Tibial artery (tissue), 4 donors: ENCODE data around the gene OSER1.
A peak's percentile ranks its signal among the peaks of the same experiment; 100 is the strongest.

Source experiments
- DNase-seq, 2 donors: peaks; one replicate each; pipeline ENCODE4 v3.0.0-alpha.2; 2019
- H3K27ac ChIP-seq, 2 donors: fragments of 200-600 bp; sonication (generic) in 1 of 2; 1 replicate in 1 of 2; 2 replicates in 1 of 2; pipeline ENCODE4 v1.5.1; 2018 to 2019; ENCODE audit warnings: mild to moderate bottlenecking in 1 of 2
- H3K27me3 ChIP-seq, 2 donors: fragments of 200-600 bp; sonication (generic) in 1 of 2; one replicate each; pipeline versions ENCODE4 v1.5.1 to v1.6.0; 2016 to 2019
- H3K36me3 ChIP-seq, 3 donors: fragments of 200-600 bp; sonication (generic) in 2 of 3; one replicate each; pipeline ENCODE4 v1.5.1; 2016 to 2019; ENCODE audit warnings: mild to moderate bottlenecking in 2 of 3
- H3K4me1 ChIP-seq, 4 donors: fragments of 200-600 bp; sonication (generic) in 2 of 4; 1 replicate in 3 of 4; 2 replicates in 1 of 4; pipeline ENCODE4 v1.5.1; 2016 to 2019
- H3K4me3 ChIP-seq, 2 donors: fragments of 200-600 bp; sonication (generic) in 1 of 2; 1 replicate in 1 of 2; 2 replicates in 1 of 2; pipeline ENCODE4 v1.5.1; 2018 to 2019; ENCODE audit warnings: mild to moderate bottlenecking in 2 of 2
- H3K9me3 ChIP-seq, 3 donors: fragments of 200-600 bp; sonication (generic) in 1 of 3; one replicate each; pipeline ENCODE4 v1.5.1; 2016 to 2019
- intact Hi-C: fragments of 100-400 bp; cut with DNase I; formaldehyde crosslinking; loops from one replicate; pipeline ENCODE4 v1.15.0; 2023; ENCODE audit warnings: low total_unique reads
- TF ChIP-seq, protein P1 (sequence below), 2 experiments: fragments of 200-600 bp in 1 of 2; fragments of 450-650 bp in 1 of 2; IDR thresholded peaks; one replicate each; pipeline ENCODE4 v1.5.1; 2017 to 2019; ENCODE audit warnings: antibody characterized with exemption in 2 of 2, mild to moderate bottlenecking in 1 of 2, moderate library complexity in 1 of 2

Gene OSER1

DNA sequence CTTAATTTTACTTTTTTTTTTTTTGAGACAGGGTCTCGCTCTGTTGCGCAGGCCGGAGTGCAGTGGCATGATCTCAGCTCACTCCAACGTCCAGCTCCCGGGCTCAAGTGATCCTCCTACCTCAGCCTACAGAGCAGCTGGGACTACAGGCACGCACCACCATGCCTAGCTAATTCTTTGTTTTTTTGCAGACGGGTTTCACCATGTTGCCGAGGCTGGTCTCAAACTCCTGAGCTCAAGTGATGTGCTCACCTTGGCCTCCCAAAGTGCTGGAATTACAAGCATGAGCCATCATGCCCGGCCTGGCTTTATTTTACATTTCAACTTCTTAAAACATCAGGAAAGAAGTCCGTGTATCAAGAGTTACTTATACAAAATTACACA is 5.7 kb downstream of the OSER1 start:
- H3K27ac ChIP-seq: peak overlapping the region; percentile 36 to 69
- intact Hi-C loops: no loop called here
- H3K9me3 ChIP-seq: no peaks in the 10 kb centered on the region
- H3K4me1 ChIP-seq: peaks cover 0 to 81% (median 42%) of the 10 kb centered on the region in 4 donors
- TF ChIP-seq, protein P1, sequence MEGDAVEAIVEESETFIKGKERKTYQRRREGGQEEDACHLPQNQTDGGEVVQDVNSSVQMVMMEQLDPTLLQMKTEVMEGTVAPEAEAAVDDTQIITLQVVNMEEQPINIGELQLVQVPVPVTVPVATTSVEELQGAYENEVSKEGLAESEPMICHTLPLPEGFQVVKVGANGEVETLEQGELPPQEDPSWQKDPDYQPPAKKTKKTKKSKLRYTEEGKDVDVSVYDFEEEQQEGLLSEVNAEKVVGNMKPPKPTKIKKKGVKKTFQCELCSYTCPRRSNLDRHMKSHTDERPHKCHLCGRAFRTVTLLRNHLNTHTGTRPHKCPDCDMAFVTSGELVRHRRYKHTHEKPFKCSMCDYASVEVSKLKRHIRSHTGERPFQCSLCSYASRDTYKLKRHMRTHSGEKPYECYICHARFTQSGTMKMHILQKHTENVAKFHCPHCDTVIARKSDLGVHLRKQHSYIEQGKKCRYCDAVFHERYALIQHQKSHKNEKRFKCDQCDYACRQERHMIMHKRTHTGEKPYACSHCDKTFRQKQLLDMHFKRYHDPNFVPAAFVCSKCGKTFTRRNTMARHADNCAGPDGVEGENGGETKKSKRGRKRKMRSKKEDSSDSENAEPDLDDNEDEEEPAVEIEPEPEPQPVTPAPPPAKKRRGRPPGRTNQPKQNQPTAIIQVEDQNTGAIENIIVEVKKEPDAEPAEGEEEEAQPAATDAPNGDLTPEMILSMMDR (IDR thresholded peaks at IDR 0.05): no peak
- H3K27me3 ChIP-seq: no peaks in the 10 kb centered on the region
- no peak for DNase-seq
- no peak overlapping the region for H3K4me3 ChIP-seq
- H3K36me3 ChIP-seq: peaks cover 26 to 44% (median 37%) of the 10 kb centered on the region in 3 donors

DNA sequence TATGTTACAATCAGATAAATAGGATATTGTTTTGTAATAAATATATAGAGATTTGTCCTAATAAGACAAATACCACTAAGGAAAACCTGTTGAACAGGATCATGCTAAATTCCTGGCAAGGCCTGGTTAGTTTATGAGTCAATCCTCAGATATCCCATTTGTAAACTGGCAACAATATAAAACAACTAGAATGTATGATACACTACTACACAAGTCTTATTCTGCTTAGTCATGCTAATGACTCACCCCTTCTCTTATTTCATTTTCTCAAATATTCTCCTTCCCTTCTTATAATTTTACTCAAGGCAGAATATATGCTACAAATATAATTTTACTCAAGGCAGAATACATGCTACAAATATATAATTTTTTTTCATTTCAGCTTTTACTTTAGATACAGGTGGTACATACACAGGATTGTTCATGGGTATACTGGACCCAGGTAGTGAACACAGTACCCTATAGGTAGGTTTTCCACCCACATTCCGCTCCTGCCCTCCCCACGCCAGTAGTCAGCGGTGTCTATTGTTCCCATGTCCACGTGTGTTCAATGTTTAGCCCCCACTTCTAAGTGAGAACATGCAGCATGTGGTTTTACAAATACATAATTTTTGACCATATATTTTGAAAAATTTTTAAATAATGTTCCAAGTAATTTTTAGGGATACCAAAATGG is 6.3 kb downstream of the OSER1 start:
- peaks cover 32 to 49% (median 41%) of the 10 kb centered on the region in 3 donors for H3K36me3 ChIP-seq
- DNase-seq: no peak
- no peaks in the 10 kb centered on the region for H3K27me3 ChIP-seq
- H3K27ac ChIP-seq: peak overlapping the region; percentile 36 to 69
- peaks cover 0 to 80% (median 42%) of the 10 kb centered on the region in 4 donors for H3K4me1 ChIP-seq
- H3K4me3 ChIP-seq: no peak overlapping the region
- H3K9me3 ChIP-seq: no peaks in the 10 kb centered on the region
- intact Hi-C loops: no loop called here
- TF ChIP-seq, protein P1 (IDR thresholded peaks at IDR 0.05): no peak

DNA sequence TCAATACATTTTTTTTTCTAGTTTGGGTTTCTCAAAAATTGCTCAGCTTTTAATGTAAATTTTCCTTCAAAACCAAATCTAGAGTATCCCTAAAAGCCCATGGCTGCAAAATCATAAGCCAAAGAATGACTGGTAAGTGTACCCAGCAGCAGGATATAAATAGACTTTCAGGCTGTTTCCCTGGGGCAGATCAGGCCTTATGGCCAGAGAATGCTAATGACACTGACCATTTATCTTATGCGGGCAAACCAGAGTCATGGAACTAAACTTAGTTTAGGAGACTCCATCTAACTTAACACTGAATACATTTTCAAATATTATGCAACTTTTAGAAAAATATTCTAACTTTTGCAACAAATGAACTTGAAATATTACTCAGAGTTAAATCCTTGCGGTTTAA is 7.4 kb downstream of the OSER1 start:
- Histone ChIP-seq H3K36me3 (peaks cover 40 to 61% (median 52%) of the 10 kb centered on the region in 3 donors), H3K27ac (peak overlapping the region; percentile 14 to 34), H3K27me3 (no peaks in the 10 kb centered on the region), H3K9me3 (no peaks in the 10 kb centered on the region), H3K4me3 (no peak overlapping the region), H3K4me1 (peaks cover 0 to 69% (median 34%) of the 10 kb centered on the region in 4 donors)
- TF ChIP-seq, protein P1 (IDR thresholded peaks at IDR 0.05): no peak
- intact Hi-C loops: no loop called here
- no peak for DNase-seq

DNA sequence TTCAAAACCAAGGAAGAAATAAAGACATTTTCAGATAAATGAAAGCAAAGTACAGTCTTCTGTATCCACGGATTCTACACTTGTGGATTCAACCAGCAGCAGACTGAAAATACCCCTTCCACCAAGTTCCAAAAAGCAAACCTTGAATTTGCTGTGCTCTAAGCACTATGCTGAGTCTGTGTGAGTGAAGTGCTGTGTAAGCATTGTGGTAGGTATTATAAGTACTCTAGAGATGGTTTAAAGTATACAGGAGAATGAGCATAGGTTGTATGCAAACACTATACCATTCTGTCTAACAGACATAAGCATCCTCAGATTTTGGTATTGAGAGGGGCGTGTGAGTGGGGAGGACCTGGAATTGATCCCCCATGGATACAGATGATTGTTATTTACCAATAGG is 9.6 kb downstream of the OSER1 start:
- peaks cover 56 to 75% (median 69%) of the 10 kb centered on the region in 3 donors for H3K36me3 ChIP-seq

GRCh38 chr20:44200371-44200770 is 10.2 kb downstream of the OSER1 start:
- Histone ChIP-seq H3K27me3 (no peaks in the 10 kb centered on the region), H3K27ac (peak overlapping the region in 1 of 2 donors; percentile 3), H3K36me3 (peaks cover 60 to 72% (median 68%) of the 10 kb centered on the region in 3 donors), H3K4me1 (peaks cover 0 to 47% (median 25%) of the 10 kb centered on the region in 4 donors), H3K9me3 (no peaks in the 10 kb centered on the region), H3K4me3 (no peak overlapping the region)
- TF ChIP-seq, protein P1 (IDR thresholded peaks at IDR 0.05): no peak
- intact Hi-C loops: no loop called here
- DNase-seq: no peak

More for the DNA sequence above, 9.6 kb downstream of the OSER1 start:
- TF ChIP-seq, protein P1 (IDR thresholded peaks at IDR 0.05): no peak
- intact Hi-C loops: no loop called here
- no peaks in the 10 kb centered on the region for H3K27me3 ChIP-seq
- H3K9me3 ChIP-seq: no peaks in the 10 kb centered on the region
- no peak overlapping the region for H3K4me3 ChIP-seq
- no peak for DNase-seq
- H3K27ac ChIP-seq: peak overlapping the region in 1 of 2 donors; percentile 3
- peaks cover 0 to 49% (median 25%) of the 10 kb centered on the region in 4 donors for H3K4me1 ChIP-seq
